Effector memory CD8-positive, alpha-beta T cell (primary cell): Measurements from ENCODE around the gene OPRL1.

Source experiments
- ATAC-seq: fragments of 150-1000 bp; cut with Tn5 transposase; replicated peaks from 2 replicates; pipeline ENCODE4 v1.10.0; 2021; ENCODE audit warnings: mild to moderate bottlenecking, moderate library complexity
- DNase-seq, 3 experiments: peaks; one replicate each; pipeline ENCODE4 v3.0.0; 2021
- H3K27ac Mint-ChIP-seq, 2 donors: one replicate each; pipeline ENCODE4 v1.8.0; 2022; ENCODE audit warnings: mild to moderate bottlenecking in 2 of 2, mixed read lengths in 2 of 2, moderate library complexity in 2 of 2
- H3K27me3 Mint-ChIP-seq, 2 donors: one replicate each; pipeline ENCODE4 v1.8.0; 2022; ENCODE audit warnings: mixed read lengths in 2 of 2
- H3K36me3 Mint-ChIP-seq: one replicate; pipeline ENCODE4 v1.8.0; 2022; ENCODE audit warnings: mild to moderate bottlenecking, moderate library complexity, mixed read lengths; ENCODE audit not compliant: insufficient read depth
- H3K4me1 Mint-ChIP-seq, 2 donors: one replicate each; pipeline ENCODE4 v1.8.0; 2022; ENCODE audit warnings: low read depth in 2 of 2, mixed read lengths in 2 of 2
- H3K4me3 Mint-ChIP-seq, 2 donors: one replicate each; pipeline ENCODE4 v1.8.0; 2022; ENCODE audit warnings: mild to moderate bottlenecking in 2 of 2, mixed read lengths in 2 of 2, moderate library complexity in 2 of 2
- H3K9me3 Mint-ChIP-seq, 2 donors: one replicate each; pipeline ENCODE4 v1.8.0; 2022; ENCODE audit warnings: mixed read lengths in 2 of 2
- total RNA-seq, 9 experiments: gene quantifications; one replicate each; lab custom pipeline; 2026; lab: John Stamatoyannopoulos, UW

The OPRL1 gene
- total RNA-seq = 0.23 to 3.4 (median 1.3) reads per million in 9 experiments

GRCh38 chr20:64080013-64080812, at the start of gene OPRL1:
TSS of gene OPRL1 (plus strand) at chr20:64080082. CDS start at chr20:64092721, 12,639 bp downstream.
- Mint-ChIP-seq H3K4me1 (peaks cover 30 to 49% of the 10 kb centered on the region in 2 donors), H3K9me3 (no peaks in the 10 kb centered on the region)

GRCh38 chr20:64030371-64031134, 49.3 kb upstream of the OPRL1 start:
- no peak for DNase-seq
- Mint-ChIP-seq H3K9me3 (no peaks in the 10 kb centered on the region), H3K27me3 (no peaks in the 10 kb centered on the region), H3K4me1 (peaks cover 13 to 20% of the 10 kb centered on the region in 2 donors), H3K27ac (peak overlapping the region in 1 of 2 donors; percentile 76), H3K4me3 (no peak overlapping the region), H3K36me3 (peaks cover 87% of the 10 kb centered on the region)
- no peak for ATAC-seq

More at GRCh38 chr20:64080013-64080812, at the start of gene OPRL1:
- H3K27me3 Mint-ChIP-seq = no peaks in the 10 kb centered on the region
- ATAC-seq = peak; percentile 63
- DNase-seq = peak; percentile 56 to 64 (median 63)
- peak within 1 kb of the TSS; percentile 92 to 95 for H3K4me3 Mint-ChIP-seq
- peaks cover 30% of the 10 kb centered on the region for H3K36me3 Mint-ChIP-seq
- peak within 1 kb of the TSS; percentile 87 to 91 for H3K27ac Mint-ChIP-seq

GRCh38 chr20:64031822-64032314, 48.0 kb upstream of the OPRL1 start:
- H3K4me1 Mint-ChIP-seq = peaks cover 14 to 26% of the 10 kb centered on the region in 2 donors
- peaks cover 75% of the 10 kb centered on the region for H3K36me3 Mint-ChIP-seq
- H3K27me3 Mint-ChIP-seq = no peaks in the 10 kb centered on the region
- DNase-seq (no peak), ATAC-seq (no peak)
- H3K27ac Mint-ChIP-seq = no peak overlapping the region
- no peaks in the 10 kb centered on the region for H3K9me3 Mint-ChIP-seq
- no peak overlapping the region for H3K4me3 Mint-ChIP-seq

GRCh38 chr20:64032706-64033624, 46.9 kb upstream of the OPRL1 start:
- Mint-ChIP-seq H3K27ac (peak overlapping the region; percentile 81 to 83), H3K4me1 (peaks cover 25 to 28% of the 10 kb centered on the region in 2 donors), H3K36me3 (peaks cover 75% of the 10 kb centered on the region), H3K27me3 (no peaks in the 10 kb centered on the region), H3K4me3 (no peak overlapping the region), H3K9me3 (no peaks in the 10 kb centered on the region)
- ATAC-seq (no peak), DNase-seq (no peak)

- Mint-ChIP-seq H3K27me3 (no peaks in the 10 kb centered on the region), H3K27ac (peak overlapping the region; percentile 81 to 82), H3K36me3 (peaks cover 66% of the 10 kb centered on the region), H3K4me3 (peak overlapping the region; percentile 64 to 74), H3K9me3 (no peaks in the 10 kb centered on the region), H3K4me1 (peaks cover 25 to 28% of the 10 kb centered on the region in 2 donors)
- DNase-seq (no peak), ATAC-seq (no peak)
These were observed 45.8 kb upstream of the OPRL1 start for GRCh38 chr20:64033981-64034493.

- peak in 2 of 3 experiments; percentile 33 to 36 for DNase-seq
- H3K36me3 Mint-ChIP-seq = peaks cover 53% of the 10 kb centered on the region
- H3K27ac Mint-ChIP-seq = peak overlapping the region; percentile 81 to 85
- H3K4me1 Mint-ChIP-seq = peaks cover 28 to 34% of the 10 kb centered on the region in 2 donors
- H3K9me3 Mint-ChIP-seq = no peaks in the 10 kb centered on the region
- H3K4me3 Mint-ChIP-seq = peak overlapping the region; percentile 64 to 74
- peak; percentile 54 for ATAC-seq
- H3K27me3 Mint-ChIP-seq = no peaks in the 10 kb centered on the region
These were observed 44.6 kb upstream of the OPRL1 start for GRCh38 chr20:64035066-64035932.

GRCh38 chr20:64035933-64036345, 43.9 kb upstream of the OPRL1 start, which contains the start of gene C20orf204:
TSS of gene C20orf204 (plus strand) at chr20:64036182. CDS start at chr20:64036324, 142 bp downstream.
- DNase-seq (no peak), ATAC-seq (no peak)
- Mint-ChIP-seq H3K4me3 (peak within 1 kb of the TSS; percentile 69 to 74), H3K36me3 (peaks cover 47% of the 10 kb centered on the region), H3K4me1 (peaks cover 28 to 34% of the 10 kb centered on the region in 2 donors), H3K27me3 (no peaks in the 10 kb centered on the region), H3K9me3 (no peaks in the 10 kb centered on the region), H3K27ac (peak within 1 kb of the TSS; percentile 81 to 85)

GRCh38 chr20:64036346-64037198, 43.3 kb upstream of the OPRL1 start:
- ATAC-seq (no peak), DNase-seq (no peak)
- H3K4me3 Mint-ChIP-seq = peak overlapping the region; percentile 69 to 74
- H3K9me3 Mint-ChIP-seq = no peaks in the 10 kb centered on the region
- peaks cover 41% of the 10 kb centered on the region for H3K36me3 Mint-ChIP-seq
- no peaks in the 10 kb centered on the region for H3K27me3 Mint-ChIP-seq
- H3K4me1 Mint-ChIP-seq = peaks cover 28 to 34% of the 10 kb centered on the region in 2 donors
- H3K27ac Mint-ChIP-seq = peak overlapping the region; percentile 81 to 85

- ATAC-seq = no peak
- H3K36me3 Mint-ChIP-seq = peaks cover 35% of the 10 kb centered on the region
- no peak for DNase-seq
- peak overlapping the region; percentile 81 to 85 for H3K27ac Mint-ChIP-seq
- H3K4me1 Mint-ChIP-seq = peaks cover 28 to 34% of the 10 kb centered on the region in 2 donors
- no peaks in the 10 kb centered on the region for H3K27me3 Mint-ChIP-seq
- peak overlapping the region; percentile 69 to 75 for H3K4me3 Mint-ChIP-seq
- H3K9me3 Mint-ChIP-seq = no peaks in the 10 kb centered on the region
These were observed 42.7 kb upstream of the OPRL1 start for GRCh38 chr20:64037199-64037497.

GRCh38 chr20:64037498-64038213, 42.2 kb upstream of the OPRL1 start:
- H3K4me1 Mint-ChIP-seq = peaks cover 25 to 34% of the 10 kb centered on the region in 2 donors
- H3K27me3 Mint-ChIP-seq = no peaks in the 10 kb centered on the region
- DNase-seq (no peak), ATAC-seq (no peak)
- peaks cover 30% of the 10 kb centered on the region for H3K36me3 Mint-ChIP-seq
- no peaks in the 10 kb centered on the region for H3K9me3 Mint-ChIP-seq
- peak overlapping the region; percentile 69 to 75 for H3K4me3 Mint-ChIP-seq
- peak overlapping the region in 1 of 2 donors; percentile 85 for H3K27ac Mint-ChIP-seq

GRCh38 chr20:64038224-64038564, 41.7 kb upstream of the OPRL1 start:
- Mint-ChIP-seq H3K36me3 (peaks cover 24% of the 10 kb centered on the region), H3K9me3 (no peaks in the 10 kb centered on the region), H3K27ac (no peak overlapping the region), H3K27me3 (no peaks in the 10 kb centered on the region), H3K4me3 (peak overlapping the region; percentile 69 to 75), H3K4me1 (peaks cover 23 to 34% of the 10 kb centered on the region in 2 donors)
- DNase-seq (no peak), ATAC-seq (peak; percentile 14)
